Measurements from ENCODE around the gene RAD21L1. TPM values are rescaled to one million over a fixed set of nuclear protein-coding genes. Genes with fewer than 3 reads are reported as not detected.

The RAD21L1 gene
- total and polyA plus RNA-seq, 2 donors (not counting 3 experiments of a cell fraction or from before 2014, with no cell fraction given) = 0.06 TPM; not detected in 1

DNA sequence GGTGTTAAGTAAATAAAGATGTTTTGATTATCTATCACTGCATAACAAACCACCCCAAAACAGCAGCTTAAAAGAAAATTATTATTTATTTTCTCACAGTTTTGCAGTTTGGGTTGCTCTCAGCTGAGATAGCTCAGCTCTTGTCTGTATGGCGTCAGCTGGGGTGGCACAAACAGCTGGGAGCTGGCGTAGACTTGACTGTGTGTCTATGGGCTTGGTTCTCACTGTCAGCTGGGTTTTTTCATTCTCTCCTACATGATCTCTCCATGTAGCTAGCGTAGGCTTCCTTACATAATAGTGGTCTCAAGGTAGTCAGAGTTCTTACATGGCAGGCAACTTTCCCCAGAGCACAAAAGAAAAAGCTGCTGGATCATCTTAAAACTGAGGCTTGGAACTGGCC, 34.5 kb upstream of the RAD21L1 start:
- ChIA-PET POLR2A (no interaction called here), CTCF (interaction anchor here (2.1 kb wide), 1 partner anchor 22 kb away, joined by 6 read pairs; no protein-coding TSS in a partner anchor)
- DNase-seq (ENCODE audit: low read depth, low spot score) (no peak), FAIRE-seq (no peak)
- H3K9me3 ChIP-seq (replicated peaks; ENCODE audit: control insufficient read depth, insufficient read depth, low read length) = no peaks in the 10 kb centered on the region
- H3K4me3 ChIP-seq (replicated peaks in 1 of 3; ENCODE audit: insufficient read depth in 1 of 3, low read depth in 1 of 3, low read length in 3 of 3) = no peak overlapping the region
- H3K79me2 ChIP-seq (ENCODE audit: control insufficient read depth, insufficient read depth, low read length) = no peaks in the 10 kb centered on the region
- peaks cover 7 to 24% of the 10 kb centered on the region in 2 experiments for H3K27me3 ChIP-seq (ENCODE audit: control insufficient read depth in 2 of 2, insufficient read depth in 2 of 2, low read length in 2 of 2)
- TF ChIP-seq, protein P1, sequence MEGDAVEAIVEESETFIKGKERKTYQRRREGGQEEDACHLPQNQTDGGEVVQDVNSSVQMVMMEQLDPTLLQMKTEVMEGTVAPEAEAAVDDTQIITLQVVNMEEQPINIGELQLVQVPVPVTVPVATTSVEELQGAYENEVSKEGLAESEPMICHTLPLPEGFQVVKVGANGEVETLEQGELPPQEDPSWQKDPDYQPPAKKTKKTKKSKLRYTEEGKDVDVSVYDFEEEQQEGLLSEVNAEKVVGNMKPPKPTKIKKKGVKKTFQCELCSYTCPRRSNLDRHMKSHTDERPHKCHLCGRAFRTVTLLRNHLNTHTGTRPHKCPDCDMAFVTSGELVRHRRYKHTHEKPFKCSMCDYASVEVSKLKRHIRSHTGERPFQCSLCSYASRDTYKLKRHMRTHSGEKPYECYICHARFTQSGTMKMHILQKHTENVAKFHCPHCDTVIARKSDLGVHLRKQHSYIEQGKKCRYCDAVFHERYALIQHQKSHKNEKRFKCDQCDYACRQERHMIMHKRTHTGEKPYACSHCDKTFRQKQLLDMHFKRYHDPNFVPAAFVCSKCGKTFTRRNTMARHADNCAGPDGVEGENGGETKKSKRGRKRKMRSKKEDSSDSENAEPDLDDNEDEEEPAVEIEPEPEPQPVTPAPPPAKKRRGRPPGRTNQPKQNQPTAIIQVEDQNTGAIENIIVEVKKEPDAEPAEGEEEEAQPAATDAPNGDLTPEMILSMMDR (IDR thresholded peaks at IDR 0.05; ENCODE audit: extremely low read depth in 1 of 2, insufficient read depth in 1 of 2, low read depth in 1 of 2, low read length in 2 of 2) = no peak
- TF ChIP-seq MYC (IDR thresholded peaks at IDR 0.05; ENCODE audit: low read depth, low read length) (no peak), POLR2AphosphoS5 (IDR thresholded peaks at IDR 0.05; ENCODE audit: insufficient read depth, low read depth, low read length) (no peak), EZH2 (IDR thresholded peaks at IDR 0.05; ENCODE audit: borderline replicate concordance, low read depth, low read length, severe bottlenecking) (no peak), FOS (IDR thresholded peaks at IDR 0.05; ENCODE audit: borderline replicate concordance, insufficient read depth, low read length) (no peak), POLR2A (IDR thresholded peaks at IDR 0.05; ENCODE audit: low read depth, low read length) (no peak), JUN (IDR thresholded peaks at IDR 0.05; ENCODE audit: borderline replicate concordance, insufficient read depth, insufficient read length, low read depth) (no peak), GATA2 (IDR thresholded peaks at IDR 0.05; ENCODE audit: insufficient read depth, insufficient read length, low read depth, low read length) (no peak)
- TF ChIP-seq, protein P2, sequence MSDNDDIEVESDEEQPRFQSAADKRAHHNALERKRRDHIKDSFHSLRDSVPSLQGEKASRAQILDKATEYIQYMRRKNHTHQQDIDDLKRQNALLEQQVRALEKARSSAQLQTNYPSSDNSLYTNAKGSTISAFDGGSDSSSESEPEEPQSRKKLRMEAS (IDR thresholded peaks at IDR 0.05; ENCODE audit: insufficient read depth, insufficient read length) = no peak
- H3K4me1 ChIP-seq (ENCODE audit: control insufficient read depth, extremely low read depth, insufficient read depth, low read length) = no peaks in the 10 kb centered on the region
- no peaks in the 10 kb centered on the region for H4K20me1 ChIP-seq (replicated peaks; ENCODE audit: control insufficient read depth, extremely low read depth, insufficient read depth, low read length)
- no TSS peak for BruUV-seq (replicated peaks)
- no peak overlapping the region for H3K9ac ChIP-seq (replicated peaks; ENCODE audit: extremely low read depth, insufficient read depth, low read length)
- no peaks in the 10 kb centered on the region for H3K9me1 ChIP-seq (replicated peaks; ENCODE audit: control insufficient read depth, extremely low read depth, insufficient read depth, low read length)
- H3K36me3 ChIP-seq (ENCODE audit: control insufficient read depth in 2 of 2, extremely low read depth in 1 of 2, insufficient read depth in 2 of 2, low read length in 2 of 2) = no peaks in the 10 kb centered on the region
- H3K4me2 ChIP-seq (ENCODE audit: insufficient read depth, low read length) = no peak overlapping the region
- no peak overlapping the region for H2AFZ ChIP-seq (ENCODE audit: low read depth, low read length)
- intact Hi-C loops (cut with micrococcal nuclease) (no loop called here), dilution Hi-C loops (cut with MboI; ENCODE audit: extremely low pct_ligation_motif_present, low sequenced_read_pairs) (no loop called here)
- H3K27ac ChIP-seq (ENCODE audit: insufficient read depth, low read depth, low read length) = no peak overlapping the region
